HAP-1 (cell line): ENCODE measurements around the gene LNPEP.
A peak's percentile ranks its signal among the peaks of the same experiment; 100 is the strongest.

ENCODE experiments used
- DNase-seq, 2 experiments: peaks; one replicate each; pipeline ENCODE4 v3.0.0-alpha.2; 2016 to 2020; ENCODE audit warnings: low spot score in 2 of 2
- H3K27me3 ChIP-seq: fragments of 250-450 bp; sonication (Bioruptor Pico); 2 replicates; pipeline ENCODE4 v1.5.1; 2020; ENCODE audit warnings: low read depth, mild to moderate bottlenecking, moderate library complexity
- H3K36me3 ChIP-seq: fragments of 250-450 bp; sonication (Bioruptor Pico); replicated peaks from 2 replicates; pipeline ENCODE4 v1.5.1; 2020; ENCODE audit warnings: mild to moderate bottlenecking
- H3K4me1 ChIP-seq: fragments of 250-450 bp; sonication (Bioruptor Pico); 2 replicates; pipeline ENCODE4 v1.5.1; 2020; ENCODE audit warnings: mild to moderate bottlenecking
- H3K4me3 ChIP-seq: fragments of 250-450 bp; sonication (Bioruptor Pico); 2 replicates; pipeline ENCODE4 v1.5.1; 2020; ENCODE audit warnings: mild to moderate bottlenecking, moderate library complexity
- H3K9me3 ChIP-seq: fragments of 250-450 bp; sonication (Bioruptor Pico); 2 replicates; pipeline ENCODE4 v1.5.1; 2020; ENCODE audit warnings: mild to moderate bottlenecking, moderate library complexity
- in situ Hi-C: fragments of 300-500 bp; cut with MboI; formaldehyde crosslinking; loops from 3 replicates; pipeline ENCODE4 v1.14.3; 2020; ENCODE audit warnings: low sequenced_read_pairs, inconsistent platforms, mixed read lengths

LNPEP gene

DNA sequence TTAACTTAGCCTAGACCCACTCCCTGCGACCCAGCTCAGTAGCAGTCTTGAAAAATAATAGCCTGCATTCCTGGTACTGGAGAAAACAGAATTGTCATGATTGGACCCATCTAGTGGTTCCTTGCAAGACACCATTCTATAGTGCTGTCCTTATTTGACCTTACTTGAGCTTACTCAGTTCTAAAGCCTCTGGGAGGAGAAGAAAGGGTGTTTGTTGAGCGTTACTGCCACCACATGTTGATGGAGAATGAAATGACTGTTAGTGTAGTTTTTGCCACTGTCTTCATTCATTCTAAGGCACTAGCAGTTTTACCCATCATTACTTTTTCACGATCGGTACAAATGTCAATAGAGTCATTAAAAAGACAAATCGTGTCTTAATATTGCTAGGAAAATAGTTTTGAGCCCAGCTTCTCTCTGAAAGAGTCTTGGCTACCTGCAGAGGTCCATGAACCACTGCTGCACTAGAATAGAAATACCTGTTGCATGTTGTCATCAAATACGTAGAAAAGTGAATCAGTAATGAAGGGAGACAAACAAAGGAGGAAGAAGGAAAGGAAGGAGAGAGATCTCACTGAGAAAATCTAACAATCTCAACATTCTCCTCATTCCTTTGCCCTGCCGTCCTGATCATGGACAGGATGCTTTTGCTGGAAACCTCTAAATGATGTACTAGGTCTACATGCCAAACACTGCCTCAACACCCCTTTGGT is 110.5 kb downstream of the LNPEP start:
- no peaks in the 10 kb centered on the region for H3K27me3 ChIP-seq
- no peaks in the 10 kb centered on the region for H3K36me3 ChIP-seq
- peak in 1 of 2 experiments; percentile 19 for DNase-seq
- H3K4me3 ChIP-seq: no peak overlapping the region
- peaks cover 14% of the 10 kb centered on the region for H3K4me1 ChIP-seq
- in situ Hi-C loops: no loop called here
- H3K9me3 ChIP-seq: no peaks in the 10 kb centered on the region

DNA sequence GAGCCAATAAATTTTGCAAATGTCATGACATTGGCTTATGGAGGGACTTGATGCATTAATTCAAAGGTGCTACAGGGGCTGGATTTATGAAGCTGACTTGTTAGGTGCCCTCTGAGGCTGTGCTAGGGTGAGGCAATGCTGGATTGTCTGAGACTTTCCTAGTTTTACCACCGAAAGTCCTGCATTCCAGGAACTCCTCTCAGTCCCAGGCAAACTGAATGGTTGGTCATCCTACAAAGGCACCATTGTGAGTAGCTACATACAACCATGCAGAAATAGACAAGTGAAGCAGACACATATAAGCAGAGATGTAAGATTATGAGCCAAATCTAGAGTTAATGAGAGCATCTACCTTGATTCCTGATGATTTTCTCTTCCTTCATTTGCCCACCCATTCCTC is 111.2 kb downstream of the LNPEP start:
- in situ Hi-C loops: no loop called here
- Histone ChIP-seq H3K4me3 (no peak overlapping the region), H3K9me3 (no peaks in the 10 kb centered on the region; the same call in 1 of the 2 replicates), H3K4me1 (peaks cover 14% of the 10 kb centered on the region), H3K27me3 (no peaks in the 10 kb centered on the region), H3K36me3 (no peaks in the 10 kb centered on the region)
- DNase-seq: no peak

DNA sequence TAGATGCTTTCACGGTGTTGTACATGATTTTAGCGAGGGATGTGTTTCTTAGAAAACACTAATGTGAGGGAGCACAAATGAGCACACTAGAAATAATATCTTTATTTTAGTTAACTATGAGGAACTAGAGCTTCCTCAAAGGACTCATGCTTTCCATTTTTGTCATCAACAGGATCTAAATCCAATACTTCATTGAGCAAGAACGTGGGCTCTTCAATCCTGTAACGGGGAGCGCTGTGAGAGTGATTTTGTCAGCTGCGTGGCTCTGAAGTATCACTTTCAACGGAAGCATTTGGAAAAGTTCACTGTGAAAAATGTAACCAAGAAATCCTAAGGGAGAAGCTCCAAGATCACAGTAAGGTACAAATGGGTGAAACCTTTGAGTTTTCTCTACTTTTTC is 113.3 kb downstream of the LNPEP start:
- in situ Hi-C loops: no loop called here
- no peak for DNase-seq

DNA sequence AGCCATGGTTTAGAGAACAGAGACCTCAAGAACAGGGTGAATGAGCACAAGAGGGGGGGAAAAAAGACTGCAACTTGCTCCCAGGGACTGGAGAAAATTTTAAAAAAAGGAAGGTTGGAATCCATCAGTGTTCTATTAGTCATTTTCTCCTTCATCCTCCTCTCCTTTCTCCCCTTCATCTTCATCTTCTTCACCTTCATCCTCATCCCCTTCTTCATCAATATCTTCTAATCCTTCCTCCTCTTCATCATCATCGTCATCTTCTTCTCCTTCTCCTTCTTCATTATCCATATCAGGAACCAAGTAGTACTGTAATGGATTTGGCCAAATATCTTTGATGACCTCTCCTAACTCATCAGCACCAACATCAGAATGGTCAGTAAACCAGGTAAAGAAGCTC is 120.4 kb downstream of the LNPEP start:
- no peaks in the 10 kb centered on the region for H3K4me1 ChIP-seq
- H3K36me3 ChIP-seq: no peaks in the 10 kb centered on the region
- peaks cover 3% of the 10 kb centered on the region; the same call in 1 of the 2 replicates for H3K27me3 ChIP-seq
- DNase-seq: no peak
- H3K9me3 ChIP-seq: no peaks in the 10 kb centered on the region; the same call in 1 of the 2 replicates
- no peak overlapping the region for H3K4me3 ChIP-seq
- in situ Hi-C loops: no loop called here

More for the DNA sequence above, 113.3 kb downstream of the LNPEP start:
- Histone ChIP-seq H3K9me3 (no peaks in the 10 kb centered on the region; the same call in 1 of the 2 replicates), H3K4me3 (no peak overlapping the region), H3K27me3 (peaks cover 3% of the 10 kb centered on the region; the same call in 1 of the 2 replicates), H3K36me3 (no peaks in the 10 kb centered on the region), H3K4me1 (peaks cover 14% of the 10 kb centered on the region)

DNA sequence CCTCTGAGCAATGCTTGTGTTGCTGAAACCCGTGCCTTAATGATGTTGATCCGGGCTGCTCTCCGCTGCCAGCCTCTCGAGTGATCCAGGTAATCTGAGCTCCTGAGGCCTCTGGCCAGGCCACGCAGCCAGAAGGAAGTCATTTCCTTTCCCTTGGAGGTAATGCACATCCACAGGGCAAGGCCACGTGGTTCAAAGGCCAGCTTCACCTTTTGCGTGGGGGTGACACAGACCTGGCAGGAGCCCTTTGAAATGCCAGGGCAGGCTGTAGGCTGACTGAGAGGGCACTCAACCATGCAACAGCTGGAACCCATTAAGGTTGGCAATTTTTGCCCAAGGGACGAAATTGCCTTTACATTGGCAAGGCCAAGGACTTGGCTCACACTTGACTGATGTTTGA is 126.2 kb downstream of the LNPEP start:
- no peak overlapping the region for H3K4me3 ChIP-seq
- H3K4me1 ChIP-seq: no peaks in the 10 kb centered on the region; the same call in none of the 2 replicates
- H3K9me3 ChIP-seq: no peaks in the 10 kb centered on the region
- DNase-seq: no peak
- H3K27me3 ChIP-seq: no peaks in the 10 kb centered on the region
- in situ Hi-C loops: no loop called here
- no peaks in the 10 kb centered on the region for H3K36me3 ChIP-seq

DNA sequence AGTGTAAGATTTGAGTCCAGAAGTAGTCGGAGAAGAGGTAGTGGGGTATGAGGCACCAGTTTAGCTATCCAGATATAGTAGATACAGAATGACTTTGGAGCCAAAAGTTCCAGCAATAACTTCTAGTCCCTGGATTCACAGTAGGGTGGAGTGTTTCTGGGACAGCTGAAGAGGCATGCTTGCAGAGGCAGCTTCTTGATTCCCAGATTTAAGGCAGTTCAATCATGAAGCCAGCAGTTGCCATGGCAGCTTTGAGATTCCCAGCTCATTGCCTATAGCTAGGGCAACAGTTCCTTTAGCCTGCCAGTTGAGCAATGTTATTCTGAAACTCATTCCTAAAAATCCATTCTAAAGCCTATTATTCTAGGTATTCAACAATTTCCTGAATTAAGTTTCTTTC is 127.4 kb downstream of the LNPEP start:
- H3K36me3 ChIP-seq: no peaks in the 10 kb centered on the region
- H3K27me3 ChIP-seq: no peaks in the 10 kb centered on the region
- no peak overlapping the region for H3K4me3 ChIP-seq
- no peak for DNase-seq
- in situ Hi-C loops: no loop called here
- no peaks in the 10 kb centered on the region for H3K9me3 ChIP-seq
- H3K4me1 ChIP-seq: no peaks in the 10 kb centered on the region; the same call in none of the 2 replicates

DNA sequence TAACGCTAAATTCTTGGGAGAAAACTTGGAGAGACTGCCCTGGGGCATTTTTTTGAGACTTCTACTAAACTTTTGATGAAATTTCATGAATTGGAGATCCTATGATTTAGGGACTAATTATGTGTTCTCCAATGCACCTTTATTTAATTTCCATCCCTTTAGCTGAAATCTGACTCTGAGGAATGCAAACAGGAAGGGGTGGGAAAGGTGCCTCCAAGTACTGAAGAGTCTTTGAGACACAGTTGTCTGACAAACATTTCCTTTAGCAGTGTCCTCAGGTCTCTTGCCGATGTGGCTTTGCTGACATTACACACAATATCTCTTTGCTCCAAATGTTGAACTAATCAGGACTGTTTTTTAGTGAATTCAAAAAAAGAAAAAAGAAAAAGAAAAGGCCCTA is 129.6 kb downstream of the LNPEP start:
- DNase-seq: no peak
- in situ Hi-C loops: no loop called here
- no peaks in the 10 kb centered on the region; the same call in none of the 2 replicates for H3K4me1 ChIP-seq
- H3K36me3 ChIP-seq: no peaks in the 10 kb centered on the region
- no peaks in the 10 kb centered on the region for H3K9me3 ChIP-seq
- no peaks in the 10 kb centered on the region for H3K27me3 ChIP-seq
- no peak overlapping the region for H3K4me3 ChIP-seq

DNA sequence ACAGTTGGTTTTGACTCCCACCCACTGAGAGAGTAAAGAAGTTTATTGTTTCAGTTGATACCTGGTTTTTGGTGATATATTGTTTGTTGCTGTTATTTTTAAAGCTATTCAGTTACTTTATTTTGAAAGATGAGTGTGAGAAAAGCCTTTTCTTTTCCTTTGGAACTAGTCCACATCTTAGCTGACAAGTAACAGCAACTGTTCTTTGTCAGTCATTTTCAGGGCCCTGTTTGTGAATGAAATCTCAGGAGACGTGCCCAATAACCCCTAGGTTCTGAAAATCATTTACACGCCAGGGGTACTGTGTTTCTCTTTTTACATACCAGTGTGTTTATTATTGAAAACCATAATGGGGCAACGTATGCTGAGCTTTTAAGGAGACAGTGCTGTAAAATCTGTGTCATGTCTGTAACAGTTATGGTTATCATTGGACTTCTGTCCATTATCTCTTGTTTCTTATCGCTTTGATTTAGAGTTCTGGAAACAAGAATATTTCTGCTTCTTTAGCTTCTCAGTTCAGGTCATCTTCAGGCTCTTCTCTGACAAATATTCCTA is 131.5 kb downstream of the LNPEP start:
- Histone ChIP-seq H3K4me3 (no peak overlapping the region), H3K4me1 (no peaks in the 10 kb centered on the region; the same call in none of the 2 replicates), H3K9me3 (no peaks in the 10 kb centered on the region), H3K36me3 (no peaks in the 10 kb centered on the region), H3K27me3 (no peaks in the 10 kb centered on the region)
- DNase-seq: no peak
- in situ Hi-C loops: no loop called here

DNA sequence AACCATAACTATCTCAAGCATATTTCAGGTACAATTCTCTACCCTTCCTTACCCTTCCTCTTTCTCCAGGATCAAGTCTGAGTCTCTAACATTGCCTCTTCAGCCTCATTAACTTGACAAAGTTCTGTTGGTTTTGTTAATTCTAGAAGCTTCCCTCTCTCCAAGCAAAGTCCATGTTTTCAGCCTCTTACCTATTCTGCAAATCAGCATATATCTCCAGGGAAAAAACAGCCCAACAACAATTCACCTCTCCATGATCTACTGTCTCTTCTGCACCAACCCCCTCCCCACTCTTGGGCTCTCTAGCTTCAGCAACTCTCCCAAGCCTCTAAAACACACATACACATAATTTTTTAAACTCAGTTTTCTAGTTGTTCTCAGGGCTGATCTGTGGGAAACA is 134.4 kb downstream of the LNPEP start:
- Histone ChIP-seq H3K4me1 (no peaks in the 10 kb centered on the region; the same call in none of the 2 replicates), H3K27me3 (no peaks in the 10 kb centered on the region), H3K36me3 (no peaks in the 10 kb centered on the region), H3K4me3 (no peak overlapping the region), H3K9me3 (no peaks in the 10 kb centered on the region)
- in situ Hi-C loops: no loop called here
- no peak for DNase-seq

DNA sequence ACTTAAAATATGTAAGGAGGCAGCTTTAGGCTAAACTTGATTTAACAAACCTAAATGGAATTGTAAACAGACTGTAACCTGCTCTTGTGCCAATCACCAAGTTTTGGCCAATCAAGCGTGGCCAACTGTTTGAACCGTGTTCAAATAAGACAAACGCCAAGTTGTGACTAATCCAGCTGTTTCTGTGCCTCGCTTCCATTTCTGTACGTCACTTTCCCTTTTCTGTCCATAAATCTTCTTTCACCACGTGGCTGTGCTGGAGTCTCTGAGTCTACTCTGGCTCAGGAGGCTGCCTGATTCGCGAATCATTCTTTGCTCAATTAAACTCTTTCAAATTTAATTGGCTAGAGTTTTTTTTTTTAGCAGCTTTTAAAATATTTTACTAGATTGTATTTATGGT is 135.2 kb downstream of the LNPEP start:
- Histone ChIP-seq H3K4me1 (no peaks in the 10 kb centered on the region), H3K4me3 (no peak overlapping the region)
- in situ Hi-C loops: no loop called here

DNA sequence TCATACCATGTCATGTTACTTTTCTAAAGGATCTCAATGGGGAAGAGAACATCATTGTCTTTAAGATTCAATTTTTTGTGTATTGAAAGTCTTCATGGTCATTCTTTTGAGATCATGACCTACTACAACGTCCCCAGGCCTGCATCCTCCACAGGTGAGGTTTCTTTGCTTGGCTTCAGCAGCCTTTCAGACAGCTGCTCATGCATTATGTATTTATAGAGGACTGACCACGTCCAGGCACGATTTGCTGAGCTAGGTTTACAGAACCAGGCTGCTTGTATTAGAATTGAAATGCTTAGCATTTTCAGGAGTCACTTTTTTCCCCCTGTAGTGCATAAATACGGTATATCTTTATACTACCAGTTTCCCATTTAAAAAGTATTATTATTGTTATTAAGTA is 136.1 kb downstream of the LNPEP start:
- DNase-seq: no peak
- Histone ChIP-seq H3K36me3 (no peaks in the 10 kb centered on the region), H3K9me3 (no peaks in the 10 kb centered on the region), H3K4me1 (no peaks in the 10 kb centered on the region), H3K27me3 (no peaks in the 10 kb centered on the region), H3K4me3 (no peak overlapping the region)
- in situ Hi-C loops: no loop called here

More for the DNA sequence above, 135.2 kb downstream of the LNPEP start:
- no peaks in the 10 kb centered on the region for H3K9me3 ChIP-seq
- no peaks in the 10 kb centered on the region for H3K36me3 ChIP-seq
- no peaks in the 10 kb centered on the region for H3K27me3 ChIP-seq
- DNase-seq: no peak

DNA sequence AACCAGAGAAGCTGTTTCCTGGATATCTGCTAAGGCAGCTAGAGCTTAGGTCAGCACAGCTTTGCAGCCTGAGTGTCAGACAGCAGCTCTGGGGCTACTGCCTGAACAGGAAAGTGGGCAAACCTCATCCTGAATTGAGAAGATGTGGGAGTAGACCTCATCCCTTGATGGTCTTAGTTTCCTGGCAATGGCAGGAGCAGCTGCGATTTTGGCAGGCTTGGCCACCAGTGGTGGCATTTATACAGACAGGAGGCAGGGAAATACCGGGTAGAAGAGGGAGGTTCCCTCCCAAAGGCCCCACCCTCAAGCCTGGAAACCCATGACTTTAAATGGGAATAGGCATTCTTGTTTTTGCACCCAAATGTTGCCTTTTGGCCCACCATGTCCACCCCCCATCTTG is 136.8 kb downstream of the LNPEP start:
- no peaks in the 10 kb centered on the region for H3K36me3 ChIP-seq
- H3K27me3 ChIP-seq: no peaks in the 10 kb centered on the region
- H3K9me3 ChIP-seq: no peaks in the 10 kb centered on the region
- no peak overlapping the region for H3K4me3 ChIP-seq
- H3K4me1 ChIP-seq: no peaks in the 10 kb centered on the region
- DNase-seq: no peak
- in situ Hi-C loops: no loop called here

DNA sequence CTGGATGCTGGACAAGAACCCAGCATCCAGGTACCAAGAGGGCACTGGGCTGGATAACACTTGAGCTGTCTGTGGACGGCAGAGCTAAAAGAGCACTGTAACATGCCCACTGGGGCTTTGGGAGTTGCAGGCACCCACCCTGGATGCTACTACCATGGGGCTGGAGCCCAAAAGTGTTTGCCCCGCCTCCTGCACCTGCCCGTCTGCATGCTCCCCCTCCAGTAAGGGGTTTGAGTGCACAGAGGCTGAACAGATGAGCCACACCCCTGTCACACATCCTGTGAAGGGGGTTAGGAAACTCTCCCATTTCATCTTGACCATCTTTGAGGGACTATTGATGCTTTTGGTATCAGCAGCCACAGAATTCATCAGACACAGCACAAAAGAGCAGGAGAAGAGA is 137.5 kb downstream of the LNPEP start:
- H3K4me3 ChIP-seq: no peak overlapping the region
- in situ Hi-C loops: no loop called here
- no peak for DNase-seq
- H3K9me3 ChIP-seq: no peaks in the 10 kb centered on the region
- no peaks in the 10 kb centered on the region for H3K36me3 ChIP-seq
- H3K4me1 ChIP-seq: no peaks in the 10 kb centered on the region
- H3K27me3 ChIP-seq: no peaks in the 10 kb centered on the region; the same call in 1 of the 2 replicates

DNA sequence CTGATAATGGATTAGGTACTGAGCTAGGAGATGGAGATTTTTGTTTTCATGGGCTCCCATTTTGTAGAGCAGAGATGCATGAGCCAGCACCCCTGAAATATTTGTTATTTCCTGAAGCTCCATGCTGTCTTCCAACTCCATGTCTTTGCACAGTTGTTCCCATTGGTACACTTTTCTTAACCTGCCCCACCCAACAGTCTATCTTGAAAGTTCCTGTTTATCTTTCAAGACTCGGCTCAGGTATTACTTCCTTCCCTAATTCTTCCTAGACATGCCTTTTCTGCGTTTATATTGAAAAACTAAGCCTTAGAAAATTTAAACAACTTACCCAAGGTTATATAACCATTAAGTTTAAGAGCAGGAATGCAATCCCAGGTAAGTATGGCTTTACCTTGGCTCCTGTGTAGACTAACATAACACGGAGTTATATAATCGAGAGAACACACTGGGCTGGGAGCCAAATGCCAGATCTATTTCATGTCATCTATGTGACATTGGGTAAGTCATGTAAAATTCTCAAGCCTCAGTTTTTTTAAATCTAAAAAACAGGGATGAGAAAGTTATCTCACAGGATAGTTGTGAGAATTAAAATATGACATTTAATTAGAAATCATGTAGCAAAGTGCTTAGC is 139.1 kb downstream of the LNPEP start:
- Histone ChIP-seq H3K9me3 (no peaks in the 10 kb centered on the region), H3K4me3 (no peak overlapping the region), H3K27me3 (no peaks in the 10 kb centered on the region; the same call in 1 of the 2 replicates), H3K4me1 (no peaks in the 10 kb centered on the region), H3K36me3 (no peaks in the 10 kb centered on the region)
- in situ Hi-C loops: no loop called here
- no peak for DNase-seq
